NT2/D1 (cell line): Measurements from ENCODE around the gene AHCYL2.
"Not testable (repeated sequence)": the region's sequence is repeated elsewhere in the genome, so short reads cannot be mapped to it uniquely, and the experiment has no call there.

Experiments
- DNase-seq: peaks from one replicate; pipeline ENCODE4 v3.0.0-alpha.2; 2011; ENCODE audit warnings: low read depth, low spot score
- H3K27me3 ChIP-seq: 2 replicates; pipeline ENCODE4 v1.6.0; 2011; ENCODE audit warnings: mild to moderate bottlenecking; ENCODE audit not compliant: insufficient read length, insufficient read depth
- H3K36me3 ChIP-seq: 2 replicates; pipeline ENCODE4 v1.6.1; 2011; ENCODE audit warnings: mild to moderate bottlenecking, low read length, mixed read lengths; ENCODE audit not compliant: insufficient read depth, insufficient read length
- H3K4me1 ChIP-seq: 2 replicates; pipeline ENCODE4 v1.5.1; 2011; ENCODE audit not compliant: insufficient read depth, insufficient read length
- H3K4me3 ChIP-seq: 2 replicates; pipeline ENCODE4 v1.5.1; 2011; ENCODE audit warnings: low read depth; ENCODE audit not compliant: insufficient read length
- H3K9ac ChIP-seq: 2 replicates; pipeline ENCODE4 v1.6.0; 2011; ENCODE audit warnings: low read depth; ENCODE audit not compliant: insufficient read length
- H3K9me3 ChIP-seq: 2 replicates; pipeline ENCODE4 v1.5.1; 2011; ENCODE audit warnings: mild to moderate bottlenecking, low read length; ENCODE audit not compliant: insufficient read depth
- SUZ12 ChIP-seq: IDR thresholded peaks from 2 replicates; pipeline ENCODE4 v1.6.1; 2011; ENCODE audit not compliant: insufficient read length, insufficient read depth; ENCODE audit errors: extremely low read depth
- YY1 ChIP-seq: IDR thresholded peaks from 2 replicates; pipeline ENCODE4 v1.6.1; 2011; ENCODE audit not compliant: insufficient read length, insufficient read depth
- ZNF274 ChIP-seq: IDR thresholded peaks from 2 replicates; pipeline ENCODE4 v1.6.1; 2011; ENCODE audit warnings: mild to moderate bottlenecking, low read depth, low read length

Gene AHCYL2

GRCh38 chr7:129435414-129435829 lies 210.6 kb downstream of the AHCYL2 start:
- peak overlapping the region; percentile 78 for H3K9ac ChIP-seq

GRCh38 chr7:129436335-129436923 lies 211.6 kb downstream of the AHCYL2 start:
- H3K36me3 ChIP-seq, result peaks cover 11% of the 10 kb centered on the region
- no peaks in the 10 kb centered on the region for H3K9me3 ChIP-seq
- no peak overlapping the region for H3K9ac ChIP-seq
- H3K4me3 ChIP-seq, result no peak overlapping the region
- DNase-seq, result no peak
- H3K27me3 ChIP-seq, result peaks cover 29% of the 10 kb centered on the region
- no peaks in the 10 kb centered on the region for H3K4me1 ChIP-seq
- no peak for TF ChIP-seq SUZ12

More at GRCh38 chr7:129435414-129435829, 210.6 kb downstream of the AHCYL2 start:
- H3K4me3 ChIP-seq, result peak overlapping the region; percentile 66
- no peaks in the 10 kb centered on the region for H3K9me3 ChIP-seq
- H3K36me3 ChIP-seq, result peaks cover 11% of the 10 kb centered on the region
- peaks cover 29% of the 10 kb centered on the region for H3K27me3 ChIP-seq
- TF ChIP-seq SUZ12 (no peak), YY1 (no peak), ZNF274 (no peak)
- no peaks in the 10 kb centered on the region for H3K4me1 ChIP-seq
- no peak for DNase-seq

GRCh38 chr7:129437190-129437589 lies 212.4 kb downstream of the AHCYL2 start:
- TF ChIP-seq YY1 (no peak), ZNF274 (no peak), SUZ12 (no peak)
- Histone ChIP-seq H3K27me3 (peaks cover 23% of the 10 kb centered on the region), H3K9me3 (no peaks in the 10 kb centered on the region), H3K36me3 (peaks cover 11% of the 10 kb centered on the region), H3K9ac (no peak overlapping the region), H3K4me1 (no peaks in the 10 kb centered on the region), H3K4me3 (no peak overlapping the region)
- no peak for DNase-seq

GRCh38 chr7:129438281-129438838 lies 213.5 kb downstream of the AHCYL2 start:
- TF ChIP-seq ZNF274 (no peak), SUZ12 (no peak), YY1 (no peak)
- H3K9me3 ChIP-seq, result no peaks in the 10 kb centered on the region
- DNase-seq, result no peak
- H3K36me3 ChIP-seq, result peaks cover 14% of the 10 kb centered on the region
- no peak overlapping the region for H3K4me3 ChIP-seq
- no peaks in the 10 kb centered on the region for H3K4me1 ChIP-seq
- peaks cover 15% of the 10 kb centered on the region for H3K27me3 ChIP-seq
- no peak overlapping the region for H3K9ac ChIP-seq

- DNase-seq, result no peak
- Histone ChIP-seq H3K9me3 (no peaks in the 10 kb centered on the region), H3K27me3 (peaks cover 12% of the 10 kb centered on the region), H3K9ac (no peak overlapping the region), H3K36me3 (peaks cover 18% of the 10 kb centered on the region), H3K4me1 (no peaks in the 10 kb centered on the region), H3K4me3 (no peak overlapping the region)
- TF ChIP-seq SUZ12 (no peak), YY1 (no peak), ZNF274 (no peak)
Observed at GRCh38 chr7:129438839-129439651, 214.2 kb downstream of the AHCYL2 start.

- Histone ChIP-seq H3K9me3 (no peaks in the 10 kb centered on the region), H3K36me3 (peaks cover 18% of the 10 kb centered on the region), H3K4me1 (no peaks in the 10 kb centered on the region), H3K9ac (no peak overlapping the region), H3K27me3 (peaks cover 8% of the 10 kb centered on the region), H3K4me3 (no peak overlapping the region)
- DNase-seq, result no peak
- TF ChIP-seq SUZ12, result no peak
- TF ChIP-seq YY1, result no peak
- TF ChIP-seq ZNF274, result no peak
Observed at GRCh38 chr7:129439963-129440625, 215.3 kb downstream of the AHCYL2 start.

GRCh38 chr7:129443612-129444011 lies 218.8 kb downstream of the AHCYL2 start:
- Histone ChIP-seq H3K27me3 (no peaks in the 10 kb centered on the region), H3K4me3 (no peak overlapping the region), H3K9ac (no peak overlapping the region)

GRCh38 chr7:129444776-129445175 lies 219.9 kb downstream of the AHCYL2 start:
- H3K27me3 ChIP-seq, H3K4me3 ChIP-seq, DNase-seq, H3K4me1 ChIP-seq, H3K9ac ChIP-seq: not testable (repeated sequence)
- Histone ChIP-seq H3K36me3 (peaks cover 18% of the 10 kb centered on the region), H3K9me3 (peaks cover 17% of the 10 kb centered on the region; the same call in 1 of the 2 replicates)

More at GRCh38 chr7:129443612-129444011, 218.8 kb downstream of the AHCYL2 start:
- TF ChIP-seq ZNF274 (no peak), SUZ12 (no peak)
- H3K36me3 ChIP-seq, result peaks cover 22% of the 10 kb centered on the region
- H3K4me1 ChIP-seq, result no peaks in the 10 kb centered on the region
- H3K9me3 ChIP-seq, result peaks cover 9% of the 10 kb centered on the region; the same call in 1 of the 2 replicates
- DNase-seq, result no peak

- H3K4me1 ChIP-seq, H3K4me3 ChIP-seq, DNase-seq, H3K9ac ChIP-seq, H3K27me3 ChIP-seq: not testable (repeated sequence)
- peaks cover 17% of the 10 kb centered on the region; the same call in 1 of the 2 replicates for H3K9me3 ChIP-seq
- peaks cover 23% of the 10 kb centered on the region for H3K36me3 ChIP-seq
Observed at GRCh38 chr7:129446925-129447324, 222.1 kb downstream of the AHCYL2 start.

GRCh38 chr7:129447445-129447844 lies 222.6 kb downstream of the AHCYL2 start:
- not testable (repeated sequence) for DNase-seq, H3K4me3 ChIP-seq, H3K4me1 ChIP-seq, H3K9ac ChIP-seq, H3K27me3 ChIP-seq
- Histone ChIP-seq H3K36me3 (peaks cover 28% of the 10 kb centered on the region), H3K9me3 (peaks cover 17% of the 10 kb centered on the region; the same call in 1 of the 2 replicates)
